ENCODE results near the gene TTC33. TPM values are rescaled to one million over a fixed set of nuclear protein-coding genes. Genes with fewer than 3 reads are reported as not detected.

The TTC33 gene
- polyA plus RNA-seq, 1 donor from 2014 or later: 73.5 TPM

DNA sequence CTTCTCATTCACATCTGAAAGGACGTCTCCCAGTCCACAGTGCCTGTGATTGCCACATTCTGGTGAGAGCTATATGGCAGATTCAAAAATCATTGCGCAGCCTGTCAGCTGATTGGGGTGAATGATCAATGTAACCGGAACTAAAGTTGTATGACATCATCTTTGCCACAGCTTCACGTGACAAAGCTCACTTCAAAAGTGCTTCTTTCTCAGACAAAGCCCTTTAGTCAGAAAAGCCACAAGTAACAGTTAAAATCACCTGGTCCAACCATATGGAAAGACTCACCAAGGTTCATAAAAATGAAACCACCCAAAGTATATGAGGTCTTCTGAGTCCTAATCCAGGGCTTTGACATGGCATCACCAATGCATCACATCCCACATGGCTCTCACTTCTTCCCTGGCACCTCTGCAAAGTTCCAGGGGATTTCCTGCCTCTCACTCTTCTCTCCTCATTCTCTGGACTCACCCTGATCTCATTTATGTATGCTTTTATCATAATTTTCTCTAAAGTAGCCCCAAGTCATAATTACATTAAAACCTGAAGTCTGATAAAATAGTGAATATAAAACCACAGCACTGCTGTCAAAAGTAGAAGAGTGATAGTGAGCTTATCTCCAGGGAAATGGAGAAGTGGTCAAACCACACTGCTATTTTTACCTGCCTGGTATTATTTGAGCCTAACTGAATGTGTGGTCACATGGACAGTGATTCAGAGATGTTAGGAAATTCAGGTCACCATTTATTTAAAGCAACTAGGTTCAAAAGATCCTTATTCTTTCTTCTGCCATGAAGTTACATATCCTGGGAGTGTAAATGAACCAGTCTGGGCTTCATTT is 269.1 kb downstream of the TTC33 start:
- Histone ChIP-seq H3K9me3 (ENCODE audit: low read length) (no peaks in the 10 kb centered on the region), H3K4me2 (ENCODE audit: low read length) (no peak overlapping the region), H4K20me1 (ENCODE audit: insufficient read depth) (no peaks in the 10 kb centered on the region), H3K9ac (ENCODE audit: low read length) (no peak overlapping the region), H3F3A (ENCODE audit: insufficient read depth, low read length, poor library complexity, severe bottlenecking) (no peaks in the 10 kb centered on the region), H3K4me3 (ENCODE audit: low read length) (no peak overlapping the region), H3K36me3 (ENCODE audit: insufficient read depth, low read length) (no peaks in the 10 kb centered on the region), H2AFZ (ENCODE audit: low read depth, low read length) (no peak overlapping the region), H3K27me3 (ENCODE audit: insufficient read depth, low read depth, low read length) (no peaks in the 10 kb centered on the region), H3K79me2 (replicated peaks; ENCODE audit: insufficient read depth, low read length) (no peaks in the 10 kb centered on the region), H3K9me2 (ENCODE audit: insufficient read depth, low read length) (no peaks in the 10 kb centered on the region), H3K27ac (ENCODE audit: low read length) (no peak overlapping the region)
- no peak for TF ChIP-seq POLR2AphosphoS5 (IDR thresholded peaks at IDR 0.05)
- TF ChIP-seq EZH2 (IDR thresholded peaks at IDR 0.05; ENCODE audit: borderline replicate concordance, insufficient read depth, low read length, poor library complexity, severe bottlenecking): no peak
- no peak for TF ChIP-seq SMC3 (conservative IDR thresholded peaks at IDR 0.05; ENCODE audit: poor library complexity)
- no peak for TF ChIP-seq RAD21 (conservative IDR thresholded peaks at IDR 0.05)
- TF ChIP-seq EP300 (conservative IDR thresholded peaks at IDR 0.05; ENCODE audit: poor library complexity, severe bottlenecking): no peak
- TF ChIP-seq, protein P1, sequence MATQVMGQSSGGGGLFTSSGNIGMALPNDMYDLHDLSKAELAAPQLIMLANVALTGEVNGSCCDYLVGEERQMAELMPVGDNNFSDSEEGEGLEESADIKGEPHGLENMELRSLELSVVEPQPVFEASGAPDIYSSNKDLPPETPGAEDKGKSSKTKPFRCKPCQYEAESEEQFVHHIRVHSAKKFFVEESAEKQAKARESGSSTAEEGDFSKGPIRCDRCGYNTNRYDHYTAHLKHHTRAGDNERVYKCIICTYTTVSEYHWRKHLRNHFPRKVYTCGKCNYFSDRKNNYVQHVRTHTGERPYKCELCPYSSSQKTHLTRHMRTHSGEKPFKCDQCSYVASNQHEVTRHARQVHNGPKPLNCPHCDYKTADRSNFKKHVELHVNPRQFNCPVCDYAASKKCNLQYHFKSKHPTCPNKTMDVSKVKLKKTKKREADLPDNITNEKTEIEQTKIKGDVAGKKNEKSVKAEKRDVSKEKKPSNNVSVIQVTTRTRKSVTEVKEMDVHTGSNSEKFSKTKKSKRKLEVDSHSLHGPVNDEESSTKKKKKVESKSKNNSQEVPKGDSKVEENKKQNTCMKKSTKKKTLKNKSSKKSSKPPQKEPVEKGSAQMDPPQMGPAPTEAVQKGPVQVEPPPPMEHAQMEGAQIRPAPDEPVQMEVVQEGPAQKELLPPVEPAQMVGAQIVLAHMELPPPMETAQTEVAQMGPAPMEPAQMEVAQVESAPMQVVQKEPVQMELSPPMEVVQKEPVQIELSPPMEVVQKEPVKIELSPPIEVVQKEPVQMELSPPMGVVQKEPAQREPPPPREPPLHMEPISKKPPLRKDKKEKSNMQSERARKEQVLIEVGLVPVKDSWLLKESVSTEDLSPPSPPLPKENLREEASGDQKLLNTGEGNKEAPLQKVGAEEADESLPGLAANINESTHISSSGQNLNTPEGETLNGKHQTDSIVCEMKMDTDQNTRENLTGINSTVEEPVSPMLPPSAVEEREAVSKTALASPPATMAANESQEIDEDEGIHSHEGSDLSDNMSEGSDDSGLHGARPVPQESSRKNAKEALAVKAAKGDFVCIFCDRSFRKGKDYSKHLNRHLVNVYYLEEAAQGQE (IDR thresholded peaks at IDR 0.05; ENCODE audit: borderline replicate concordance): no peak
- TF ChIP-seq MXI1 (conservative IDR thresholded peaks at IDR 0.05; ENCODE audit: poor library complexity, severe bottlenecking): no peak
- no peak for TF ChIP-seq TAF1 (IDR thresholded peaks at IDR 0.05; ENCODE audit: low read depth)
- TF ChIP-seq, protein P2, sequence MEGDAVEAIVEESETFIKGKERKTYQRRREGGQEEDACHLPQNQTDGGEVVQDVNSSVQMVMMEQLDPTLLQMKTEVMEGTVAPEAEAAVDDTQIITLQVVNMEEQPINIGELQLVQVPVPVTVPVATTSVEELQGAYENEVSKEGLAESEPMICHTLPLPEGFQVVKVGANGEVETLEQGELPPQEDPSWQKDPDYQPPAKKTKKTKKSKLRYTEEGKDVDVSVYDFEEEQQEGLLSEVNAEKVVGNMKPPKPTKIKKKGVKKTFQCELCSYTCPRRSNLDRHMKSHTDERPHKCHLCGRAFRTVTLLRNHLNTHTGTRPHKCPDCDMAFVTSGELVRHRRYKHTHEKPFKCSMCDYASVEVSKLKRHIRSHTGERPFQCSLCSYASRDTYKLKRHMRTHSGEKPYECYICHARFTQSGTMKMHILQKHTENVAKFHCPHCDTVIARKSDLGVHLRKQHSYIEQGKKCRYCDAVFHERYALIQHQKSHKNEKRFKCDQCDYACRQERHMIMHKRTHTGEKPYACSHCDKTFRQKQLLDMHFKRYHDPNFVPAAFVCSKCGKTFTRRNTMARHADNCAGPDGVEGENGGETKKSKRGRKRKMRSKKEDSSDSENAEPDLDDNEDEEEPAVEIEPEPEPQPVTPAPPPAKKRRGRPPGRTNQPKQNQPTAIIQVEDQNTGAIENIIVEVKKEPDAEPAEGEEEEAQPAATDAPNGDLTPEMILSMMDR (IDR thresholded peaks at IDR 0.05; ENCODE audit: poor library complexity, severe bottlenecking): no peak

DNA sequence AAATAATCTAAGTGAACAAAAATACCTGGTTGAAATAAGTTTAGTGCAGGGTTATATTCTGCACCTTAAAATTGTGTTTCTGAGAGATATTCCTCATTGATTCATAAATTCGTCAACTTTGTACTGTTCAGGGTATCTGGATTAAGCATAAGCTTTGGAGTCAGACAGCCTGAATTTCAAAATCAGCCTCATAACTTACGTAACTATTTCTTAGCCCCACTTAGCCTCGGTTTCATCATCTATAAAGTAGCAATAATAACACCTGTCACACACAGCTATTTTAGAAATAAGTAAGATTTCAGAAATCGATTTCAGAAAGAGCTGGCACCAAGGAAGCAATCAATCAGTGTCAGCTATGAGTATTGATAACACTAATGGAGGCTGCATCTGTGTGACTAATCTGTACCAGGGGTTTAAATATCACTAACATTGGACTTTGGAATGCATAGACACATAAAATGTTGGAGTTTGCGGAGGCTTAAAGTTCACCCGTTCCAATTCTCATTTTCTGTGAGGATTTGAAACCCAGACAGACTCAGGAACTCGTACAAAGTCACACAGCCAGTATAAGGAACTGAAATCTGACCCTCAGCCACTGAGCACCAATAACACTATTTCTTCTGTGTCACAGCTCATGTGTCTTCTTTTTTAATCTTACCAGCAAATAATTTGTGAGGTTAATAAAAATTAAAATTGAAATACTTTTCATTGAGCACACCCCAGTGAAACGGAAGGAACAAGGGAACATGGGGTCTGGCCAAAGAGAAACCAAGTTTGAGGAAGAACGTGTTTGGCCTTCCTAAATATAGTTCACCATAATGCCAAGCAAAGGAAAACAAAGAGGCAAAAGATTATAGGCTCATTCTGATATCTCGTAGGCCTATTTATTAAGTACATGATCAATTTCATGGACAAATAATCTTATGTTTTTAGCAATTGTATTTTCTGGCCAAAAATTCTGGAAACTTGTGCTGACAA is 270.5 kb downstream of the TTC33 start:
- H3K27me3 ChIP-seq (ENCODE audit: insufficient read depth, low read depth, low read length): no peaks in the 10 kb centered on the region
- TF ChIP-seq SMC3 (conservative IDR thresholded peaks at IDR 0.05; ENCODE audit: poor library complexity) (no peak), POLR2AphosphoS5 (IDR thresholded peaks at IDR 0.05) (no peak), MXI1 (conservative IDR thresholded peaks at IDR 0.05; ENCODE audit: poor library complexity, severe bottlenecking) (no peak)
- H3K9me3 ChIP-seq (ENCODE audit: low read length): no peaks in the 10 kb centered on the region
- no peak overlapping the region for H3K27ac ChIP-seq (ENCODE audit: low read length)
- no peaks in the 10 kb centered on the region for H3K9me2 ChIP-seq (ENCODE audit: insufficient read depth, low read length)
- H4K20me1 ChIP-seq (ENCODE audit: insufficient read depth): no peaks in the 10 kb centered on the region
- H3F3A ChIP-seq (ENCODE audit: insufficient read depth, low read length, poor library complexity, severe bottlenecking): no peaks in the 10 kb centered on the region
- no peak overlapping the region for H3K4me2 ChIP-seq (ENCODE audit: low read length)
- H3K79me2 ChIP-seq (replicated peaks; ENCODE audit: insufficient read depth, low read length): no peaks in the 10 kb centered on the region
- H3K9ac ChIP-seq (ENCODE audit: low read length): no peak overlapping the region
- no peak overlapping the region for H3K4me3 ChIP-seq (ENCODE audit: low read length)
- no peaks in the 10 kb centered on the region for H3K36me3 ChIP-seq (ENCODE audit: insufficient read depth, low read length)
- no peak overlapping the region for H2AFZ ChIP-seq (ENCODE audit: low read depth, low read length)

Measured in neural cell (in vitro differentiated cells).